ENCODE results near the gene EXOSC10. TPM values are rescaled to one million over a fixed set of nuclear protein-coding genes. Genes with fewer than 3 reads are reported as not detected.

Gene EXOSC10
- total and polyA plus RNA-seq, 9 of the 15 experiments (the other 6 are each of a cell fraction or from before 2014, with no cell fraction given): 23.4 to 150 (median 105) TPM

GRCh38 chr1:11098931-11099309 lies 749 bp downstream of the EXOSC10 start (continued):
- TF ChIP-seq E4F1 (CRISPR knock-in tag; IDR thresholded peaks at IDR 0.05; ENCODE audit: borderline replicate concordance) (no peak), NFIX (CRISPR knock-in tag; IDR thresholded peaks at IDR 0.05; ENCODE audit: low read depth) (no peak), CUX1 (CRISPR knock-in tag; IDR thresholded peaks at IDR 0.05) (no peak), ZNF740 (CRISPR knock-in tag; IDR thresholded peaks at IDR 0.05) (no peak), ZNF740 (tag; IDR thresholded peaks at IDR 0.05) (no peak), MYNN (IDR thresholded peaks at IDR 0.05) (no peak), MYNN (CRISPR knock-in tag; IDR thresholded peaks at IDR 0.05) (no peak), MAZ (CRISPR knock-in tag; conservative IDR thresholded peaks at IDR 0.05 in 1 of 2, IDR thresholded peaks at IDR 0.05 in 1 of 2) (0 out of 4 replicates have a peak, but pooled peaks of 1 of the 2 experiments have one; percentile 8), POLR2H (tag; IDR thresholded peaks at IDR 0.05; ENCODE audit: low read depth) (no peak), ZBTB1 (CRISPR knock-in tag; IDR thresholded peaks at IDR 0.05; ENCODE audit: borderline replicate concordance, low read depth) (no peak), FOXA3 (CRISPR knock-in tag; conservative IDR thresholded peaks at IDR 0.05 in 1 of 2, IDR thresholded peaks at IDR 0.05 in 1 of 2) (no peak), THAP7 (CRISPR knock-in tag; IDR thresholded peaks at IDR 0.05) (no peak), NR2C1 (IDR thresholded peaks at IDR 0.05) (0 out of 2 replicates have a peak, but pooled peaks have one; percentile 19), NR2C1 (tag; IDR thresholded peaks at IDR 0.05) (no peak), DACH1 (IDR thresholded peaks at IDR 0.05; ENCODE audit: partially characterized antibody) (no peak), LARP7 (IDR thresholded peaks at IDR 0.05) (no peak)

Data from K562 (cell line).